Activated B cell treated with CpG ODN at 0.5 μM for 24 hours (primary cell): ENCODE measurements around the gene GSE1. TPM values are rescaled to one million over a fixed set of nuclear protein-coding genes. Genes with fewer than 3 reads are reported as not detected.

Source experiments
- ATAC-seq: fragments of 200-7000 bp; cut with Tn5 transposase; one replicate; pipeline ENCODE4 v1.10.0; 2021; ENCODE audit warnings: low read depth, mild to moderate bottlenecking, moderate library complexity
- CTCF ChIA-PET: fragments of 350-600 bp; sonication (Branson Sonifier 250); formaldehyde crosslinking; loops from one replicate; lab custom pipeline; 2021; ENCODE audit warnings: antibody characterized with exemption; lab: Charles Lee
- POLR2A ChIA-PET: fragments of 350-600 bp; sonication (Branson Sonifier 250); formaldehyde crosslinking; loops from one replicate; lab custom pipeline; 2021; ENCODE audit warnings: antibody characterized with exemption; lab: Charles Lee
- DNase-seq: peaks from one replicate; pipeline ENCODE4 v3.0.0; 2022
- H3K27ac Mint-ChIP-seq: one replicate; pipeline ENCODE4 v1.8.0; 2020; ENCODE audit warnings: mixed read lengths
- H3K27me3 Mint-ChIP-seq: one replicate; pipeline ENCODE4 v1.8.0; 2021; ENCODE audit warnings: mixed read lengths
- H3K36me3 Mint-ChIP-seq: one replicate; pipeline ENCODE4 v1.8.0; 2021; ENCODE audit warnings: low read depth, mixed read lengths
- H3K4me1 Mint-ChIP-seq: one replicate; pipeline ENCODE4 v1.8.0; 2021; ENCODE audit warnings: mixed read lengths
- H3K4me3 Mint-ChIP-seq: one replicate; pipeline ENCODE4 v1.8.0; 2020; ENCODE audit warnings: mild to moderate bottlenecking, mixed read lengths
- H3K9me3 Mint-ChIP-seq: one replicate; pipeline ENCODE4 v1.8.0; 2020; ENCODE audit warnings: mixed read lengths
- intact Hi-C: fragments of 100-400 bp; cut with micrococcal nuclease; formaldehyde crosslinking; loops from one replicate; pipeline ENCODE4 v1.15.1; 2024
- total RNA-seq: library from RNA; stranded (reverse); gene quantifications from 2 replicates; pipeline ENCODE4 v1.2.3, GENCODE V29; 2022
- TF ChIP-seq, protein P1 (sequence below): fragments of 200-600 bp; IDR thresholded peaks from one replicate; pipeline ENCODE4 v1.8.0; 2022; ENCODE audit warnings: antibody characterized with exemption, mild to moderate bottlenecking

Gene GSE1
- total RNA-seq, 1 donor from 2014 or later = 48.3 TPM

GRCh38 chr16:85570735-85571562 is 42.2 kb upstream of the GSE1 start:
- intact Hi-C loops = loop anchor here (1.0 to 5.0 kb wide), 2 partner anchors 16 to 34 kb away; no protein-coding TSS in a partner anchor
- Mint-ChIP-seq H3K9me3 (no peaks in the 10 kb centered on the region), H3K4me3 (peak overlapping the region; percentile 70), H3K27ac (peak overlapping the region; percentile 82), H3K4me1 (peaks cover 77% of the 10 kb centered on the region), H3K27me3 (no peaks in the 10 kb centered on the region), H3K36me3 (peaks cover 5% of the 10 kb centered on the region)
- peak; percentile 70 for ATAC-seq
- CTCF ChIA-PET = interaction anchor here (0.7 kb wide), 1 partner anchor 10 kb away, joined by 4 read pairs; no protein-coding TSS in a partner anchor
- POLR2A ChIA-PET = interaction anchor here (1.4 to 9.2 kb wide), 4 partner anchors 12 to 41 kb away, joined by 5 to 84 read pairs (median 14); no protein-coding TSS in a partner anchor
- TF ChIP-seq, protein P1, sequence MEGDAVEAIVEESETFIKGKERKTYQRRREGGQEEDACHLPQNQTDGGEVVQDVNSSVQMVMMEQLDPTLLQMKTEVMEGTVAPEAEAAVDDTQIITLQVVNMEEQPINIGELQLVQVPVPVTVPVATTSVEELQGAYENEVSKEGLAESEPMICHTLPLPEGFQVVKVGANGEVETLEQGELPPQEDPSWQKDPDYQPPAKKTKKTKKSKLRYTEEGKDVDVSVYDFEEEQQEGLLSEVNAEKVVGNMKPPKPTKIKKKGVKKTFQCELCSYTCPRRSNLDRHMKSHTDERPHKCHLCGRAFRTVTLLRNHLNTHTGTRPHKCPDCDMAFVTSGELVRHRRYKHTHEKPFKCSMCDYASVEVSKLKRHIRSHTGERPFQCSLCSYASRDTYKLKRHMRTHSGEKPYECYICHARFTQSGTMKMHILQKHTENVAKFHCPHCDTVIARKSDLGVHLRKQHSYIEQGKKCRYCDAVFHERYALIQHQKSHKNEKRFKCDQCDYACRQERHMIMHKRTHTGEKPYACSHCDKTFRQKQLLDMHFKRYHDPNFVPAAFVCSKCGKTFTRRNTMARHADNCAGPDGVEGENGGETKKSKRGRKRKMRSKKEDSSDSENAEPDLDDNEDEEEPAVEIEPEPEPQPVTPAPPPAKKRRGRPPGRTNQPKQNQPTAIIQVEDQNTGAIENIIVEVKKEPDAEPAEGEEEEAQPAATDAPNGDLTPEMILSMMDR = no peak
- peak; percentile 43 for DNase-seq

DNA sequence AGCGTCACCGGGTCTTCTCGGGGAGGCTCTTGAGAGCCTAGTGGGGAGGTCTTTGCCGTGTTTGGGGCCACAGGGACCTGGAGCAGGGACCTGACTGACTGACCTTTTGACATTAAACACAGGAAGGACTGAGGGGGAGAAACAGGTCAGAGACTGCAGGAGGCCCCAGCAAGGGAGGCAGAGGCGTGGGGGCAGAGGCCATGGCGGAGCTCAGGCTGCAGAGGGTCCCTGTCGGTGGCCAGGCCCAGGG is 41.6 kb upstream of the GSE1 start:
- peaks cover 5% of the 10 kb centered on the region for H3K36me3 Mint-ChIP-seq
- CTCF ChIA-PET = interaction anchor here (0.7 kb wide), 1 partner anchor 10 kb away, joined by 4 read pairs; no protein-coding TSS in a partner anchor
- peak overlapping the region; percentile 70 for H3K4me3 Mint-ChIP-seq
- no peaks in the 10 kb centered on the region for H3K9me3 Mint-ChIP-seq
- H3K4me1 Mint-ChIP-seq = peaks cover 73% of the 10 kb centered on the region
- POLR2A ChIA-PET = interaction anchor here (1.4 to 9.2 kb wide), 4 partner anchors 12 to 40 kb away, joined by 5 to 84 read pairs (median 14); no protein-coding TSS in a partner anchor
- ATAC-seq (no peak), DNase-seq (peak; percentile 35)
- H3K27me3 Mint-ChIP-seq = no peaks in the 10 kb centered on the region
- TF ChIP-seq, protein P1 = no peak
- H3K27ac Mint-ChIP-seq = peak overlapping the region; percentile 82
- intact Hi-C loops = loop anchor here (1.0 to 5.0 kb wide), 2 partner anchors 16 to 34 kb away; no protein-coding TSS in a partner anchor

- ATAC-seq (peak; percentile 38), DNase-seq (no peak)
- intact Hi-C loops = loop anchor here (1.0 to 5.0 kb wide), 2 partner anchors 17 to 35 kb away; no protein-coding TSS in a partner anchor
- H3K27me3 Mint-ChIP-seq = no peaks in the 10 kb centered on the region
- peaks cover 71% of the 10 kb centered on the region for H3K4me1 Mint-ChIP-seq
- CTCF ChIA-PET = interaction anchor here (0.7 kb wide), 1 partner anchor 11 kb away, joined by 4 read pairs; no protein-coding TSS in a partner anchor
- POLR2A ChIA-PET = interaction anchor here (1.4 to 9.2 kb wide), 4 partner anchors 13 to 40 kb away, joined by 5 to 84 read pairs (median 14); no protein-coding TSS in a partner anchor
- H3K36me3 Mint-ChIP-seq = peaks cover 5% of the 10 kb centered on the region
- H3K27ac Mint-ChIP-seq = peak overlapping the region; percentile 82
- no peaks in the 10 kb centered on the region for H3K9me3 Mint-ChIP-seq
- TF ChIP-seq, protein P1 = no peak
- peak overlapping the region; percentile 70 for H3K4me3 Mint-ChIP-seq
These were observed 41.1 kb upstream of the GSE1 start for GRCh38 chr16:85571813-85572619.

GRCh38 chr16:85573045-85573695 is 40.0 kb upstream of the GSE1 start:
- intact Hi-C loops = loop anchor here (1.0 to 5.0 kb wide), 2 partner anchors 23 to 36 kb away; no protein-coding TSS in a partner anchor
- no peak overlapping the region for H3K4me3 Mint-ChIP-seq

More at GRCh38 chr16:85573045-85573695, 40.0 kb upstream of the GSE1 start:
- TF ChIP-seq, protein P1 = no peak
- Mint-ChIP-seq H3K27ac (no peak overlapping the region), H3K36me3 (peaks cover 5% of the 10 kb centered on the region), H3K27me3 (no peaks in the 10 kb centered on the region), H3K9me3 (no peaks in the 10 kb centered on the region), H3K4me1 (peaks cover 66% of the 10 kb centered on the region)
- ChIA-PET CTCF (no interaction called here), POLR2A (interaction anchor here (0.9 to 1.4 kb wide), 2 partner anchors 19 to 26 kb away, joined by 5 read pairs; no protein-coding TSS in a partner anchor)
- DNase-seq (no peak), ATAC-seq (no peak)
